ENCODE measurements around the gene SEC11C. TPM values are rescaled to one million over a fixed set of nuclear protein-coding genes. Genes with fewer than 3 reads are reported as not detected.

The SEC11C gene
- total RNA-seq, 1 experiment from 2014 or later = 49.5 TPM

DNA sequence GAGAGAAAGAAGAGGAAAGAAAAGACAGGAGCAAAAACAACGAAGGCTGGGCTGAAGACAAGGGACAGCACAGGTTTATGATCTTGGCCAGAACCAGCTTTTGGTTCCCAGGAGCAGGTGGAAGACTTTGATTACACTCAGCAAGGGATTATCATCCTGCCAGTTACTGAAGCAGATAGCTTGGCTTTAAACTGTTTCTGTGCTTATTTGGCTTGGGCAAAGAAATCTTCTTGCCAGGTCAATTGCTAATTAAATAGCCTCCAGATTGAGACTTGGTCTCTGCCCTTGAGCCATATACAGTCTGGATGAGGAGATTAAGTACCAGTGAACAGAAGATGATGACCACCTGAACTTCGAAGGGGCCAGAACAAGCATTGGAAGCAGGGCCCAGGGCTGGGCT is 58.0 kb downstream of the SEC11C start:
- Mint-ChIP-seq H3K4me1 (peaks cover 32% of the 10 kb centered on the region), H3K36me3 (no peaks in the 10 kb centered on the region), H3K9me3 (peaks cover 6% of the 10 kb centered on the region; the same call in 1 of the 2 replicates), H3K27me3 (ENCODE audit: low read depth) (no peaks in the 10 kb centered on the region), H3K4me3 (no peak overlapping the region), H3K27ac (no peak overlapping the region)
- TF ChIP-seq SMAD3 (CRISPR knock-in tag; IDR thresholded peaks at IDR 0.05; ENCODE audit: borderline replicate concordance) (no peak), FOXP1 (CRISPR knock-in tag; IDR thresholded peaks at IDR 0.05; ENCODE audit: borderline replicate concordance) (no peak), TEAD1 (CRISPR knock-in tag; IDR thresholded peaks at IDR 0.05) (no peak), SOX15 (CRISPR knock-in tag; IDR thresholded peaks at IDR 0.05) (no peak), ZNF416 (CRISPR knock-in tag; IDR thresholded peaks at IDR 0.05) (no peak), PRRX2 (CRISPR knock-in tag; IDR thresholded peaks at IDR 0.05) (no peak), NFYB (CRISPR knock-in tag; conservative IDR thresholded peaks at IDR 0.05; ENCODE audit: low read depth) (no peak), NR1H2 (CRISPR knock-in tag; IDR thresholded peaks at IDR 0.05) (no peak)
- TF ChIP-seq, protein P1, sequence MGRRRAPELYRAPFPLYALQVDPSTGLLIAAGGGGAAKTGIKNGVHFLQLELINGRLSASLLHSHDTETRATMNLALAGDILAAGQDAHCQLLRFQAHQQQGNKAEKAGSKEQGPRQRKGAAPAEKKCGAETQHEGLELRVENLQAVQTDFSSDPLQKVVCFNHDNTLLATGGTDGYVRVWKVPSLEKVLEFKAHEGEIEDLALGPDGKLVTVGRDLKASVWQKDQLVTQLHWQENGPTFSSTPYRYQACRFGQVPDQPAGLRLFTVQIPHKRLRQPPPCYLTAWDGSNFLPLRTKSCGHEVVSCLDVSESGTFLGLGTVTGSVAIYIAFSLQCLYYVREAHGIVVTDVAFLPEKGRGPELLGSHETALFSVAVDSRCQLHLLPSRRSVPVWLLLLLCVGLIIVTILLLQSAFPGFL (CRISPR knock-in tag; IDR thresholded peaks at IDR 0.05; ENCODE audit: borderline replicate concordance) = no peak
- TF ChIP-seq, protein P2, sequence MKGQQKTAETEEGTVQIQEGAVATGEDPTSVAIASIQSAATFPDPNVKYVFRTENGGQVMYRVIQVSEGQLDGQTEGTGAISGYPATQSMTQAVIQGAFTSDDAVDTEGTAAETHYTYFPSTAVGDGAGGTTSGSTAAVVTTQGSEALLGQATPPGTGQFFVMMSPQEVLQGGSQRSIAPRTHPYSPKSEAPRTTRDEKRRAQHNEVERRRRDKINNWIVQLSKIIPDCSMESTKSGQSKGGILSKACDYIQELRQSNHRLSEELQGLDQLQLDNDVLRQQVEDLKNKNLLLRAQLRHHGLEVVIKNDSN (CRISPR knock-in tag; IDR thresholded peaks at IDR 0.05) = no peak
- TF ChIP-seq, protein P3, sequence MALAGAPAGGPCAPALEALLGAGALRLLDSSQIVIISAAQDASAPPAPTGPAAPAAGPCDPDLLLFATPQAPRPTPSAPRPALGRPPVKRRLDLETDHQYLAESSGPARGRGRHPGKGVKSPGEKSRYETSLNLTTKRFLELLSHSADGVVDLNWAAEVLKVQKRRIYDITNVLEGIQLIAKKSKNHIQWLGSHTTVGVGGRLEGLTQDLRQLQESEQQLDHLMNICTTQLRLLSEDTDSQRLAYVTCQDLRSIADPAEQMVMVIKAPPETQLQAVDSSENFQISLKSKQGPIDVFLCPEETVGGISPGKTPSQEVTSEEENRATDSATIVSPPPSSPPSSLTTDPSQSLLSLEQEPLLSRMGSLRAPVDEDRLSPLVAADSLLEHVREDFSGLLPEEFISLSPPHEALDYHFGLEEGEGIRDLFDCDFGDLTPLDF (CRISPR knock-in tag; IDR thresholded peaks at IDR 0.05) = no peak
- TF ChIP-seq, protein P4, sequence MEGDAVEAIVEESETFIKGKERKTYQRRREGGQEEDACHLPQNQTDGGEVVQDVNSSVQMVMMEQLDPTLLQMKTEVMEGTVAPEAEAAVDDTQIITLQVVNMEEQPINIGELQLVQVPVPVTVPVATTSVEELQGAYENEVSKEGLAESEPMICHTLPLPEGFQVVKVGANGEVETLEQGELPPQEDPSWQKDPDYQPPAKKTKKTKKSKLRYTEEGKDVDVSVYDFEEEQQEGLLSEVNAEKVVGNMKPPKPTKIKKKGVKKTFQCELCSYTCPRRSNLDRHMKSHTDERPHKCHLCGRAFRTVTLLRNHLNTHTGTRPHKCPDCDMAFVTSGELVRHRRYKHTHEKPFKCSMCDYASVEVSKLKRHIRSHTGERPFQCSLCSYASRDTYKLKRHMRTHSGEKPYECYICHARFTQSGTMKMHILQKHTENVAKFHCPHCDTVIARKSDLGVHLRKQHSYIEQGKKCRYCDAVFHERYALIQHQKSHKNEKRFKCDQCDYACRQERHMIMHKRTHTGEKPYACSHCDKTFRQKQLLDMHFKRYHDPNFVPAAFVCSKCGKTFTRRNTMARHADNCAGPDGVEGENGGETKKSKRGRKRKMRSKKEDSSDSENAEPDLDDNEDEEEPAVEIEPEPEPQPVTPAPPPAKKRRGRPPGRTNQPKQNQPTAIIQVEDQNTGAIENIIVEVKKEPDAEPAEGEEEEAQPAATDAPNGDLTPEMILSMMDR (IDR thresholded peaks at IDR 0.05) = no peak
- ChIA-PET CTCF (no interaction called here), POLR2A (no interaction called here)
- DNase-seq (ENCODE audit: low spot score) = no peak
- ATAC-seq = no peak

DNA sequence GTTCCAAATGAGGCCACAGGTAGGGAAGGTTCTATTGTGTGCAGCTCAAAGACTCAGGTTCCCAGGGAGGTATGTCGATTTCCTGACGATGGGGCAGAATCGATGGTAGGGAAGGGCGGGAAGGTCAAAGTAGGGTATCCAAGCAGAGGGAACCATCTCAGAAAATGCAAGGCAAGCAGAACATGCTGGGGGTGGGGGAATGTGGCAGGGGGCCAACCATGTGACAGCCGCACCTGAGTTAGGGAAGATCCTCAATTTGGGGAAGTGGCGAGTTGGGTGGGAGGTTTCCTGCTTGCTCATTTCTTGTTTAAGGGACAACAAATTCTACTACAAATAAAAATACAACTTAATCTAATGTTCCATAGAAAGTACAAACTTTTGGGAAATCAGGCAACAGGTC is 58.5 kb downstream of the SEC11C start:
- Mint-ChIP-seq H3K4me1 (peaks cover 36% of the 10 kb centered on the region), H3K4me3 (no peak overlapping the region), H3K27me3 (ENCODE audit: low read depth) (no peaks in the 10 kb centered on the region), H3K36me3 (no peaks in the 10 kb centered on the region), H3K27ac (no peak overlapping the region), H3K9me3 (peaks cover 6% of the 10 kb centered on the region; the same call in 1 of the 2 replicates)
- no peak; the same call in 1 of the 2 replicates for ATAC-seq
- DNase-seq (ENCODE audit: low spot score) = no peak
- CTCF ChIA-PET = no interaction called here
- POLR2A ChIA-PET = no interaction called here
- TF ChIP-seq, protein P5, sequence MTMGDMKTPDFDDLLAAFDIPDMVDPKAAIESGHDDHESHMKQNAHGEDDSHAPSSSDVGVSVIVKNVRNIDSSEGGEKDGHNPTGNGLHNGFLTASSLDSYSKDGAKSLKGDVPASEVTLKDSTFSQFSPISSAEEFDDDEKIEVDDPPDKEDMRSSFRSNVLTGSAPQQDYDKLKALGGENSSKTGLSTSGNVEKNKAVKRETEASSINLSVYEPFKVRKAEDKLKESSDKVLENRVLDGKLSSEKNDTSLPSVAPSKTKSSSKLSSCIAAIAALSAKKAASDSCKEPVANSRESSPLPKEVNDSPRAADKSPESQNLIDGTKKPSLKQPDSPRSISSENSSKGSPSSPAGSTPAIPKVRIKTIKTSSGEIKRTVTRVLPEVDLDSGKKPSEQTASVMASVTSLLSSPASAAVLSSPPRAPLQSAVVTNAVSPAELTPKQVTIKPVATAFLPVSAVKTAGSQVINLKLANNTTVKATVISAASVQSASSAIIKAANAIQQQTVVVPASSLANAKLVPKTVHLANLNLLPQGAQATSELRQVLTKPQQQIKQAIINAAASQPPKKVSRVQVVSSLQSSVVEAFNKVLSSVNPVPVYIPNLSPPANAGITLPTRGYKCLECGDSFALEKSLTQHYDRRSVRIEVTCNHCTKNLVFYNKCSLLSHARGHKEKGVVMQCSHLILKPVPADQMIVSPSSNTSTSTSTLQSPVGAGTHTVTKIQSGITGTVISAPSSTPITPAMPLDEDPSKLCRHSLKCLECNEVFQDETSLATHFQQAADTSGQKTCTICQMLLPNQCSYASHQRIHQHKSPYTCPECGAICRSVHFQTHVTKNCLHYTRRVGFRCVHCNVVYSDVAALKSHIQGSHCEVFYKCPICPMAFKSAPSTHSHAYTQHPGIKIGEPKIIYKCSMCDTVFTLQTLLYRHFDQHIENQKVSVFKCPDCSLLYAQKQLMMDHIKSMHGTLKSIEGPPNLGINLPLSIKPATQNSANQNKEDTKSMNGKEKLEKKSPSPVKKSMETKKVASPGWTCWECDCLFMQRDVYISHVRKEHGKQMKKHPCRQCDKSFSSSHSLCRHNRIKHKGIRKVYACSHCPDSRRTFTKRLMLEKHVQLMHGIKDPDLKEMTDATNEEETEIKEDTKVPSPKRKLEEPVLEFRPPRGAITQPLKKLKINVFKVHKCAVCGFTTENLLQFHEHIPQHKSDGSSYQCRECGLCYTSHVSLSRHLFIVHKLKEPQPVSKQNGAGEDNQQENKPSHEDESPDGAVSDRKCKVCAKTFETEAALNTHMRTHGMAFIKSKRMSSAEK (CRISPR knock-in tag; IDR thresholded peaks at IDR 0.05; ENCODE audit: borderline replicate concordance) = no peak
- TF ChIP-seq RORB (CRISPR knock-in tag; IDR thresholded peaks at IDR 0.05) (no peak), ZBTB21 (CRISPR knock-in tag; IDR thresholded peaks at IDR 0.05; ENCODE audit: borderline replicate concordance) (no peak), ZNF232 (CRISPR knock-in tag; IDR thresholded peaks at IDR 0.05) (no peak), NFE2L1 (CRISPR knock-in tag; IDR thresholded peaks at IDR 0.05) (no peak), ATF1 (CRISPR knock-in tag; IDR thresholded peaks at IDR 0.05) (no peak), NFYB (CRISPR knock-in tag; conservative IDR thresholded peaks at IDR 0.05; ENCODE audit: low read depth) (no peak)
- TF ChIP-seq, protein P6, sequence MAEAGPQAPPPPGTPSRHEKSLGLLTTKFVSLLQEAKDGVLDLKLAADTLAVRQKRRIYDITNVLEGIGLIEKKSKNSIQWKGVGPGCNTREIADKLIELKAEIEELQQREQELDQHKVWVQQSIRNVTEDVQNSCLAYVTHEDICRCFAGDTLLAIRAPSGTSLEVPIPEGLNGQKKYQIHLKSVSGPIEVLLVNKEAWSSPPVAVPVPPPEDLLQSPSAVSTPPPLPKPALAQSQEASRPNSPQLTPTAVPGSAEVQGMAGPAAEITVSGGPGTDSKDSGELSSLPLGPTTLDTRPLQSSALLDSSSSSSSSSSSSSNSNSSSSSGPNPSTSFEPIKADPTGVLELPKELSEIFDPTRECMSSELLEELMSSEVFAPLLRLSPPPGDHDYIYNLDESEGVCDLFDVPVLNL (CRISPR knock-in tag; IDR thresholded peaks at IDR 0.05; ENCODE audit: borderline replicate concordance, low read depth) = no peak
- TF ChIP-seq, protein P7, sequence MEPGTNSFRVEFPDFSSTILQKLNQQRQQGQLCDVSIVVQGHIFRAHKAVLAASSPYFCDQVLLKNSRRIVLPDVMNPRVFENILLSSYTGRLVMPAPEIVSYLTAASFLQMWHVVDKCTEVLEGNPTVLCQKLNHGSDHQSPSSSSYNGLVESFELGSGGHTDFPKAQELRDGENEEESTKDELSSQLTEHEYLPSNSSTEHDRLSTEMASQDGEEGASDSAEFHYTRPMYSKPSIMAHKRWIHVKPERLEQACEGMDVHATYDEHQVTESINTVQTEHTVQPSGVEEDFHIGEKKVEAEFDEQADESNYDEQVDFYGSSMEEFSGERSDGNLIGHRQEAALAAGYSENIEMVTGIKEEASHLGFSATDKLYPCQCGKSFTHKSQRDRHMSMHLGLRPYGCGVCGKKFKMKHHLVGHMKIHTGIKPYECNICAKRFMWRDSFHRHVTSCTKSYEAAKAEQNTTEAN (CRISPR knock-in tag; IDR thresholded peaks at IDR 0.05) = no peak
- TF ChIP-seq, protein P8, sequence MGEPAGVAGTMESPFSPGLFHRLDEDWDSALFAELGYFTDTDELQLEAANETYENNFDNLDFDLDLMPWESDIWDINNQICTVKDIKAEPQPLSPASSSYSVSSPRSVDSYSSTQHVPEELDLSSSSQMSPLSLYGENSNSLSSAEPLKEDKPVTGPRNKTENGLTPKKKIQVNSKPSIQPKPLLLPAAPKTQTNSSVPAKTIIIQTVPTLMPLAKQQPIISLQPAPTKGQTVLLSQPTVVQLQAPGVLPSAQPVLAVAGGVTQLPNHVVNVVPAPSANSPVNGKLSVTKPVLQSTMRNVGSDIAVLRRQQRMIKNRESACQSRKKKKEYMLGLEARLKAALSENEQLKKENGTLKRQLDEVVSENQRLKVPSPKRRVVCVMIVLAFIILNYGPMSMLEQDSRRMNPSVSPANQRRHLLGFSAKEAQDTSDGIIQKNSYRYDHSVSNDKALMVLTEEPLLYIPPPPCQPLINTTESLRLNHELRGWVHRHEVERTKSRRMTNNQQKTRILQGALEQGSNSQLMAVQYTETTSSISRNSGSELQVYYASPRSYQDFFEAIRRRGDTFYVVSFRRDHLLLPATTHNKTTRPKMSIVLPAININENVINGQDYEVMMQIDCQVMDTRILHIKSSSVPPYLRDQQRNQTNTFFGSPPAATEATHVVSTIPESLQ (CRISPR knock-in tag; IDR thresholded peaks at IDR 0.05) = no peak

All from WTC11 (cell line).